ENCODE data around the gene MID2. TPM values are rescaled to one million over a fixed set of nuclear protein-coding genes. Genes with fewer than 3 reads are reported as not detected.

The MID2 gene
- total RNA-seq, result 10 to 100 TPM; 21.6 to 37.7 (median 29.5) TPM

- no peak for TF ChIP-seq CTCF (IDR thresholded peaks at IDR 0.05; ENCODE audit: low read depth)
Measured at GRCh38 chrX:107825698-107826237, at the start of gene MID2. Gene MID2 (plus strand): TSS chrX:107825866. CDS start chrX:107826427, 561 bp downstream.

- no peak for TF ChIP-seq CTCF (IDR thresholded peaks at IDR 0.05; ENCODE audit: low read depth)
Measured at GRCh38 chrX:107776649-107777535, 48.8 kb upstream of the MID2 start.

GRCh38 chrX:107777536-107777832 lies 48.2 kb upstream of the MID2 start, which contains the start of gene NCBP2L:
Gene NCBP2L (plus strand): TSS chrX:107777733. CDS start chrX:107794221, 16,488 bp downstream.
- no peak for TF ChIP-seq CTCF (IDR thresholded peaks at IDR 0.05; ENCODE audit: low read depth)

GRCh38 chrX:107780525-107780924 lies 45.1 kb upstream of the MID2 start:
- TF ChIP-seq CTCF (IDR thresholded peaks at IDR 0.05; ENCODE audit: low read depth), result no peak

GRCh38 chrX:107787827-107788226 lies 37.8 kb upstream of the MID2 start:
- no peak for TF ChIP-seq CTCF (IDR thresholded peaks at IDR 0.05; ENCODE audit: low read depth)

- TF ChIP-seq CTCF (IDR thresholded peaks at IDR 0.05; ENCODE audit: low read depth), result no peak
Measured at GRCh38 chrX:107804427-107804826, 21.2 kb upstream of the MID2 start.

- TF ChIP-seq CTCF (IDR thresholded peaks at IDR 0.05; ENCODE audit: low read depth), result no peak
Measured at GRCh38 chrX:107805179-107805578, 20.5 kb upstream of the MID2 start.
